B cell (primary cell): Measurements from ENCODE around the gene CD109. TPM values are rescaled to one million over a fixed set of nuclear protein-coding genes. Genes with fewer than 3 reads are reported as not detected.

ENCODE experiments used
- ATAC-seq: fragments of 200-7000 bp; cut with Tn5 transposase; one replicate; pipeline ENCODE4 v1.10.0; 2021; ENCODE audit warnings: low read depth, mild to moderate bottlenecking, moderate number of reproducible peaks, moderate library complexity
- CTCF ChIA-PET: fragments of 350-600 bp; sonication (Branson Sonifier 250); formaldehyde crosslinking; loops from one replicate; lab custom pipeline; 2021; ENCODE audit warnings: antibody characterized with exemption, inconsistent platforms; lab: Charles Lee
- POLR2A ChIA-PET: fragments of 350-600 bp; sonication (Branson Sonifier 250); formaldehyde crosslinking; loops from one replicate; lab custom pipeline; 2021; ENCODE audit warnings: antibody characterized with exemption; lab: Charles Lee
- DNase-seq: peaks from one replicate; pipeline ENCODE4 v3.0.0; 2013
- H2AFZ ChIP-seq: 2 replicates; pipeline ENCODE4 v1.6.1; 2012; ENCODE audit warnings: mild to moderate bottlenecking, low read depth, low read length; ENCODE audit not compliant: insufficient read depth, poor library complexity, severe bottlenecking
- H3K27ac ChIP-seq, 2 donors: 1 replicate in 1 of 2; 2 replicates in 1 of 2; pipeline ENCODE4 v1.5.1; 2012 to 2013; ENCODE audit warnings: low read length in 2 of 2, mild to moderate bottlenecking in 2 of 2, moderate library complexity in 1 of 2
- H3K27me3 ChIP-seq, 4 experiments: fragments of 200-600 bp in 1 of 4; sonication (generic) in 1 of 4; replicated peaks in 1 of 4; 1 replicate in 2 of 4; 2 replicates in 2 of 4; pipeline versions ENCODE4 v1.6.1 to v1.7.0; 2013 to 2016; ENCODE audit warnings: low read length in 3 of 4, mild to moderate bottlenecking in 2 of 4, mixed read lengths in 1 of 4, moderate library complexity in 1 of 4; ENCODE audit not compliant: insufficient read depth in 4 of 4, control insufficient read depth in 3 of 4; ENCODE audit errors: control extremely low read depth in 1 of 4
- H3K36me3 ChIP-seq, 2 experiments: replicated peaks in 1 of 2; 1 replicate in 1 of 2; 2 replicates in 1 of 2; pipeline versions ENCODE4 v1.6.1 to v1.7.1; 2013; ENCODE audit warnings: low read length in 1 of 2; ENCODE audit not compliant: insufficient read depth in 2 of 2, control insufficient read depth in 1 of 2; ENCODE audit errors: control extremely low read depth in 1 of 2, extremely low read depth in 1 of 2
- H3K4me1 ChIP-seq, 2 donors: fragments of 200-600 bp in 1 of 2; sonication (generic) in 1 of 2; 1 replicate in 1 of 2; 2 replicates in 1 of 2; pipeline versions ENCODE4 v1.5.1 to v1.6.1; 2013 to 2017; ENCODE audit warnings: low read length in 2 of 2; ENCODE audit not compliant: control insufficient read depth in 2 of 2, insufficient read depth in 2 of 2
- H3K4me2 ChIP-seq: replicated peaks from 2 replicates; pipeline ENCODE3; 2012; ENCODE audit warnings: mild to moderate bottlenecking, low read depth, low read length; ENCODE audit not compliant: poor library complexity, severe bottlenecking
- H3K4me3 ChIP-seq, 5 experiments: fragments of 200-600 bp in 1 of 5; sonication (generic) in 1 of 5; 1 replicate in 3 of 5; 2 replicates in 2 of 5; pipeline versions ENCODE4 v1.5.1 to v1.7.0; 2011 to 2016; ENCODE audit warnings: low read length in 4 of 5, mild to moderate bottlenecking in 4 of 5, low read depth in 2 of 5, control low read depth in 1 of 5, moderate library complexity in 1 of 5; ENCODE audit not compliant: insufficient read depth in 1 of 5; ENCODE audit errors: control extremely low read depth in 1 of 5, extremely low read depth in 1 of 5
- H3K79me2 ChIP-seq: fragments of 200-600 bp; sonication (generic); one replicate; pipeline ENCODE4 v1.6.0; 2016; ENCODE audit warnings: low read length; ENCODE audit not compliant: control insufficient read depth, insufficient read depth
- H3K9ac ChIP-seq: fragments of 200-600 bp; sonication (generic); 2 replicates; pipeline ENCODE4 v1.6.1; 2017; ENCODE audit warnings: mild to moderate bottlenecking, low read length, moderate library complexity
- H3K9me3 ChIP-seq, 3 donors: one replicate each; pipeline versions ENCODE4 v1.6.1 to v1.7.1; 2013; ENCODE audit warnings: low read length in 2 of 3; ENCODE audit not compliant: control insufficient read depth in 2 of 3, insufficient read depth in 1 of 3; ENCODE audit errors: control extremely low read depth in 1 of 3
- H4K20me1 ChIP-seq: 2 replicates; pipeline ENCODE4 v1.6.0; 2012; ENCODE audit warnings: mild to moderate bottlenecking, low read length; ENCODE audit not compliant: insufficient read depth, control insufficient read depth, poor library complexity, severe bottlenecking
- H3K27ac Mint-ChIP-seq: one replicate; pipeline ENCODE4 v1.8.0; 2021; ENCODE audit warnings: mixed read lengths
- H3K27me3 Mint-ChIP-seq: one replicate; pipeline ENCODE4 v1.8.0; 2021; ENCODE audit warnings: mixed read lengths
- H3K4me1 Mint-ChIP-seq: one replicate; pipeline ENCODE4 v1.8.0; 2021; ENCODE audit warnings: mixed read lengths
- H3K4me3 Mint-ChIP-seq: one replicate; pipeline ENCODE4 v1.8.0; 2021; ENCODE audit warnings: mixed read lengths
- H3K9me3 Mint-ChIP-seq: one replicate; pipeline ENCODE4 v1.8.0; 2022; ENCODE audit warnings: mixed read lengths; ENCODE audit not compliant: insufficient read depth
- CTCF ChIP-seq: fragments of 200-600 bp; IDR thresholded peaks from one replicate; pipeline ENCODE4 v1.8.0; 2022; ENCODE audit warnings: antibody characterized with exemption, mild to moderate bottlenecking
- EZH2 ChIP-seq: IDR thresholded peaks from 2 replicates; pipeline ENCODE4 v1.6.1; 2012; ENCODE audit warnings: borderline replicate concordance, low read depth, mild to moderate bottlenecking, moderate library complexity, low read length; ENCODE audit not compliant: insufficient read depth, poor library complexity, severe bottlenecking
- WGBS: methylation state at CpG from one replicate; pipeline ENCODE4 v1.1.5; 2013; ENCODE audit warnings: missing lambda C conversion rate; ENCODE audit not compliant: insufficient coverage; 5-methylcytosine and 5-hydroxymethylcytosine counted together
- intact Hi-C: fragments of 100-400 bp; cut with micrococcal nuclease; formaldehyde crosslinking; loops from one replicate; pipeline ENCODE4 v1.10.0; 2022
- polyA plus RNA-seq: library from polyadenylated mRNA; depleted of rRNA; stranded (reverse); fragments of >200 nt; gene quantifications from 2 replicates; pipeline ENCODE4 v1.2.3, GENCODE V29; 2012
- total RNA-seq, 2 donors: library from RNA; stranded (reverse); fragments of 120-200 nt in 1 of 2; gene quantifications; 1 replicate in 1 of 2; 2 replicates in 1 of 2; pipeline versions ENCODE4 v1.2.3 to v1.2.4, GENCODE V29; 2013 to 2022

The CD109 gene
- total and polyA plus RNA-seq, 2 donors (not counting 1 experiment from before 2014, with no cell fraction given) = 0.15 TPM; not detected in 1

DNA sequence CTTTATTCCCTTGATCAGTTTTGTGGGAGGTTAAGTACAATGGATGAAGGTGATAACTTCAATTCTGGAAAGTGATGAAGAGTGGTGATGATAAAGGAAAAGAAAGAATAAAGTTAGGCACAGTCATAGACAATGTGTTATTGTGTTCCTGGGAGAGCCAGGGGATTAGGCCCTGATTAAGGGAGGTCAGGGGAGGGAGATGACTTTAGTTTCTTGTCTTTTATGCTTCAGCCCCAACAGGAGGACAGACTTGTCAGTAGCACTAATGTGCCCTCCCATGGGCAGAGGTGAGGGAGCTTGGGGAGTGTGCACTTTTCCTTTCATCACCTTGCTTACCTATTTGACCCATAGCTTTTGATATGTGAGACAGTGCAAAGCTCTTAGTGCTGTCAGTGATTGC is 115.7 kb downstream of the CD109 start:
- ChIA-PET CTCF (no interaction called here), POLR2A (no interaction called here)
- Mint-ChIP-seq H3K9me3 (no peaks in the 10 kb centered on the region), H3K27ac (no peak overlapping the region), H3K27me3 (no peaks in the 10 kb centered on the region), H3K4me1 (no peaks in the 10 kb centered on the region), H3K4me3 (no peak overlapping the region)
- no peak overlapping the region for H3K9ac ChIP-seq
- H3K9me3 ChIP-seq = no peaks in the 10 kb centered on the region
- intact Hi-C loops = no loop called here
- no peaks in the 10 kb centered on the region for H3K27me3 ChIP-seq
- ATAC-seq = no peak
- H2AFZ ChIP-seq = no peak overlapping the region
- DNase-seq = no peak
- no peaks in the 10 kb centered on the region for H3K79me2 ChIP-seq
- no peaks in the 10 kb centered on the region for H3K4me1 ChIP-seq
- no peak overlapping the region for H3K27ac ChIP-seq
- TF ChIP-seq CTCF (no peak), EZH2 (no peak)
- no peak overlapping the region for H3K4me3 ChIP-seq
- H3K4me2 ChIP-seq = no peak overlapping the region
- no peaks in the 10 kb centered on the region for H3K36me3 ChIP-seq
- H4K20me1 ChIP-seq = no peaks in the 10 kb centered on the region

GRCh38 chr6:73817253-73817652 is 121.2 kb downstream of the CD109 start:
- no peak overlapping the region for H3K4me3 Mint-ChIP-seq
- no peaks in the 10 kb centered on the region for H3K4me1 Mint-ChIP-seq
- H3K27ac ChIP-seq = no peak overlapping the region
- no peaks in the 10 kb centered on the region for H3K27me3 ChIP-seq
- no peak overlapping the region for H3K4me2 ChIP-seq
- ATAC-seq (no peak), DNase-seq (no peak)
- ChIA-PET CTCF (no interaction called here), POLR2A (no interaction called here)
- H3K4me3 ChIP-seq = no peak overlapping the region
- WGBS = 100% methylated on average over 1 of the region's 1 CpG
- H3K27ac Mint-ChIP-seq = no peak overlapping the region
- peaks cover 5% of the 10 kb centered on the region for H3K9me3 Mint-ChIP-seq
- H3K36me3 ChIP-seq = no peaks in the 10 kb centered on the region
- H3K27me3 Mint-ChIP-seq = no peaks in the 10 kb centered on the region
- peaks cover 0 to 3% (median 0%) of the 10 kb centered on the region in 3 donors for H3K9me3 ChIP-seq
- H3K4me1 ChIP-seq = no peaks in the 10 kb centered on the region
- H4K20me1 ChIP-seq = no peaks in the 10 kb centered on the region
- H3K9ac ChIP-seq = no peak overlapping the region
- TF ChIP-seq EZH2 = no peak
- TF ChIP-seq CTCF = no peak
- intact Hi-C loops = no loop called here
- H3K79me2 ChIP-seq = no peaks in the 10 kb centered on the region
- H2AFZ ChIP-seq = no peak overlapping the region
